Endodermal cell (in vitro differentiated cells): ENCODE data around the gene KLK5. TPM values are rescaled to one million over a fixed set of nuclear protein-coding genes. Genes with fewer than 3 reads are reported as not detected.

Experiments
- DNase-seq: peaks from one replicate; pipeline ENCODE4 v3.0.0-alpha.2; 2017
- H3K27ac ChIP-seq: 2 replicates; pipeline ENCODE4 v1.5.1; 2013; ENCODE audit warnings: mild to moderate bottlenecking, low read depth, low read length, moderate library complexity
- H3K27me3 ChIP-seq: 2 replicates; pipeline ENCODE4 v1.6.1; 2013; ENCODE audit warnings: mild to moderate bottlenecking, low read length, moderate library complexity; ENCODE audit not compliant: insufficient read depth, control insufficient read depth, poor library complexity, severe bottlenecking
- H3K36me3 ChIP-seq: 2 replicates; pipeline ENCODE4 v1.7.0; 2013; ENCODE audit warnings: mild to moderate bottlenecking, low read length, moderate library complexity; ENCODE audit not compliant: control insufficient read depth, insufficient read depth
- H3K4me1 ChIP-seq: one replicate; pipeline ENCODE4 v1.7.0; 2013; ENCODE audit warnings: low read length; ENCODE audit not compliant: control insufficient read depth, insufficient read depth
- H3K4me3 ChIP-seq: 2 replicates; pipeline ENCODE4 v1.5.1; 2013; ENCODE audit warnings: mild to moderate bottlenecking, low read length, moderate library complexity
- H3K9ac ChIP-seq: 2 replicates; pipeline ENCODE4 v1.6.1; 2013; ENCODE audit warnings: mild to moderate bottlenecking, low read length, moderate library complexity; ENCODE audit not compliant: poor library complexity, severe bottlenecking; ENCODE audit errors: extremely low read depth
- H3K9me3 ChIP-seq: 2 replicates; pipeline ENCODE4 v1.6.1; 2013; ENCODE audit warnings: mild to moderate bottlenecking, low read length, moderate library complexity; ENCODE audit not compliant: control insufficient read depth
- H3K27ac Mint-ChIP-seq: 2 replicates; pipeline ENCODE4 v1.8.0; 2020; ENCODE audit warnings: mixed read lengths
- H3K27me3 Mint-ChIP-seq: 2 replicates; pipeline ENCODE4 v1.8.0; 2021; ENCODE audit warnings: mild to moderate bottlenecking, mixed read lengths; ENCODE audit not compliant: insufficient read depth
- H3K36me3 Mint-ChIP-seq: 2 replicates; pipeline ENCODE4 v1.8.0; 2020; ENCODE audit warnings: low read depth, mixed read lengths
- H3K4me1 Mint-ChIP-seq: 2 replicates; pipeline ENCODE4 v1.8.0; 2020; ENCODE audit warnings: mixed read lengths
- H3K4me3 Mint-ChIP-seq: 2 replicates; pipeline ENCODE4 v1.8.0; 2020; ENCODE audit warnings: mild to moderate bottlenecking, moderate library complexity, mixed read lengths
- H3K9me3 Mint-ChIP-seq: 2 replicates; pipeline ENCODE4 v1.8.0; 2020; ENCODE audit warnings: mild to moderate bottlenecking, mixed read lengths
- CTCF ChIP-seq: fragments of 200-600 bp; sonication (generic); conservative IDR thresholded peaks from 2 replicates; pipeline ENCODE4 v1.5.0; 2021; ENCODE audit warnings: antibody characterized with exemption, mild to moderate bottlenecking
- WGBS, 2 experiments: methylation state at CpG; one replicate each; pipeline versions ENCODE4 v1.1.5 to v1.1.7; 2013; ENCODE audit warnings: missing lambda C conversion rate in 2 of 2, mixed read lengths in 1 of 2; ENCODE audit not compliant: insufficient coverage in 1 of 2, insufficient read length in 1 of 2; 5-methylcytosine and 5-hydroxymethylcytosine counted together
- total RNA-seq, 2 donors: library from RNA; stranded (reverse); fragmentation: NEBNext Ultra II Directional in 1 of 2; extraction: Animal tissue kit (Norgen Biotek cat#: 25700) in 1 of 2; gene quantifications; 2 replicates in 1 of 2; 3 replicates in 1 of 2; pipeline ENCODE4 v1.2.1, GENCODE V29; 2021

KLK5 gene
- total RNA-seq, 2 donors from 2014 or later = not detected

GRCh38 chr19:50909240-50910070 is 43.4 kb downstream of the KLK5 start:
- H3K9ac ChIP-seq = no peak overlapping the region
- 20 to 24% methylated on average over 9 to 36 of the region's 36 CpGs for WGBS, 2 experiments
- no peak overlapping the region for H3K4me3 ChIP-seq
- no peak overlapping the region for H3K27ac Mint-ChIP-seq
- no peaks in the 10 kb centered on the region for H3K36me3 Mint-ChIP-seq
- peak overlapping the region; percentile 46 for H3K4me3 Mint-ChIP-seq
- H3K27me3 Mint-ChIP-seq = peaks cover 42% of the 10 kb centered on the region
- no peaks in the 10 kb centered on the region for H3K9me3 Mint-ChIP-seq
- no peaks in the 10 kb centered on the region for H3K9me3 ChIP-seq
- H3K4me1 ChIP-seq = no peaks in the 10 kb centered on the region
- peak; percentile 100 for DNase-seq
- no peaks in the 10 kb centered on the region for H3K36me3 ChIP-seq
- H3K27ac ChIP-seq = no peak overlapping the region
- no peak for TF ChIP-seq CTCF
- peaks cover 70% of the 10 kb centered on the region for H3K27me3 ChIP-seq
- H3K4me1 Mint-ChIP-seq = no peaks in the 10 kb centered on the region

DNA sequence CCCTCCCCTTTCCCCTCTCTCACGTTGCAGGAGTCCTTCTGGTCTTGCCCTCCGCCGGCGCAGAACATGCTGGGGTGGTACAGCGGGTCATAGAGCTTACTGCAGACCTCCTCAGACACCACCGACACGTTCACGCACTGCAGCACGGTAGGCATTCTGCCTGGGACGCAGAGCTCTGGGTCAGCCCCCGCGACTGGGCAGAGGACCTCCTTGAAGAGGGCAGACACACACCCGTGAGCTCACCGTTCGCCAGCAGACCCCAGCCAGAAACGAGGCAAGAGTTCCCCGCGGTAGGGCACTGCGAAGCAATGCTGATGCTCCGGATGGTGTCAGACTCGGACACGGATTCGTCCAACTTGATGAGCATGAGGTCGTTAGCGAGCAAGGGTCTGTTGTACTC is 44.5 kb downstream of the KLK5 start:
- TF ChIP-seq CTCF = no peak
- Histone ChIP-seq H3K9me3 (no peaks in the 10 kb centered on the region), H3K4me3 (no peak overlapping the region), H3K36me3 (no peaks in the 10 kb centered on the region), H3K27ac (no peak overlapping the region), H3K4me1 (no peaks in the 10 kb centered on the region), H3K27me3 (peaks cover 65% of the 10 kb centered on the region), H3K9ac (no peak overlapping the region)
- Mint-ChIP-seq H3K27me3 (peaks cover 42% of the 10 kb centered on the region), H3K36me3 (no peaks in the 10 kb centered on the region), H3K27ac (no peak overlapping the region), H3K4me3 (no peak overlapping the region), H3K9me3 (no peaks in the 10 kb centered on the region), H3K4me1 (no peaks in the 10 kb centered on the region)
- WGBS, 2 experiments = 84 to 92% methylated on average over 24 to 25 of the region's 25 CpGs
- no peak for DNase-seq

DNA sequence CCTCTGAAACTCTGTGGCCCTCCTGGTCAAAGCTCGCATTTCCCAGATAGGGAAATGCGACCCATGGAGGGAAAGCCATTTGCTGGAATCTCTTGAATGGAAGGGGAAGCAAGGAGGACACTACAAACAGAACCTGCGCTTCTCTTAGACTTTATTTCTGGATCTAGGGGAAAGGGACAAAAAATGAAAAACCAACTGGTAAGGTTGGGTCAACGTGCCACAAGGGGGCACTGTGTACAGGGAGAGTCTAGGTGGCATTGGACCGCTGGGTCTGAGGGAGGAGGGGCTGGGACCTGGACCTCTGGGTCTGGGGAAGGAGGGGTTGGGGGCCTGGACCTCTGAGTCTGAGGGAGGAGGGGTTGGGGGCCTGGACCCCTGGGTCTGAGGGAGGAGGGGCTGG is 46.6 kb downstream of the KLK5 start:
- Histone ChIP-seq H3K9me3 (no peaks in the 10 kb centered on the region), H3K27me3 (peaks cover 44% of the 10 kb centered on the region), H3K4me3 (no peak overlapping the region), H3K36me3 (no peaks in the 10 kb centered on the region), H3K27ac (no peak overlapping the region), H3K9ac (no peak overlapping the region), H3K4me1 (no peaks in the 10 kb centered on the region)
- TF ChIP-seq CTCF = peak; percentile 79
- H3K4me3 Mint-ChIP-seq = no peak overlapping the region
- DNase-seq = peak; percentile 91
- H3K4me1 Mint-ChIP-seq = no peaks in the 10 kb centered on the region
- no peaks in the 10 kb centered on the region for H3K36me3 Mint-ChIP-seq
- peaks cover 56% of the 10 kb centered on the region for H3K27me3 Mint-ChIP-seq
- no peak overlapping the region for H3K27ac Mint-ChIP-seq
- 20 to 29% methylated on average over 3 to 5 of the region's 5 CpGs for WGBS, 2 experiments
- no peaks in the 10 kb centered on the region for H3K9me3 Mint-ChIP-seq
